Hematopoietic multipotent progenitor cell treated with erythropoietin and hydrocortisone succinate and interleukin-3 and kit ligand, for 17 days (in vitro differentiated cells): Measurements from ENCODE around the gene ODAD3.
"Not testable (repeated sequence)": the region's sequence is repeated elsewhere in the genome, so short reads cannot be mapped to it uniquely, and the experiment has no call there.

ENCODE experiments used
- DNase-seq: peaks from one replicate; pipeline ENCODE4 v3.0.0-alpha.2; 2015; ENCODE audit warnings: low spot score

Gene ODAD3

GRCh38 chr19:11405846-11406643 is 28.9 kb downstream of the ODAD3 start:
- DNase-seq: peak; percentile 43

GRCh38 chr19:11404588-11405222 is 30.2 kb downstream of the ODAD3 start:
- DNase-seq: no peak

- DNase-seq: no peak
Observed at GRCh38 chr19:11401808-11402543, 32.9 kb downstream of the ODAD3 start.

- DNase-seq: no peak
Observed at GRCh38 chr19:11400798-11401197, 34.1 kb downstream of the ODAD3 start.

GRCh38 chr19:11399667-11400066 is 35.3 kb downstream of the ODAD3 start:
- DNase-seq: no peak

- DNase-seq: no peak
Observed at GRCh38 chr19:11397089-11397610, 37.8 kb downstream of the ODAD3 start.

GRCh38 chr19:11390933-11391680 is 43.8 kb downstream of the ODAD3 start:
- no peak for DNase-seq

- no peak for DNase-seq
Observed at GRCh38 chr19:11390359-11390758, 44.6 kb downstream of the ODAD3 start.

GRCh38 chr19:11387162-11388034 is 47.5 kb downstream of the ODAD3 start:
- no peak for DNase-seq

GRCh38 chr19:11384778-11385129 is 50.2 kb downstream of the ODAD3 start:
- DNase-seq: no peak

GRCh38 chr19:11383706-11384048 is 51.2 kb downstream of the ODAD3 start:
- no peak for DNase-seq

GRCh38 chr19:11382898-11383705 is 51.8 kb downstream of the ODAD3 start:
- peak; percentile 88 for DNase-seq

GRCh38 chr19:11380653-11381537 is 54.0 kb downstream of the ODAD3 start:
- peak; percentile 96 for DNase-seq

GRCh38 chr19:11379857-11380350 is 55.0 kb downstream of the ODAD3 start:
- DNase-seq: no peak

GRCh38 chr19:11379269-11379845 is 55.6 kb downstream of the ODAD3 start:
- not testable (repeated sequence) for DNase-seq

GRCh38 chr19:11378319-11379189 is 56.4 kb downstream of the ODAD3 start:
- DNase-seq: peak; percentile 54

- DNase-seq: no peak
Observed at GRCh38 chr19:11377756-11378155, 57.2 kb downstream of the ODAD3 start.

GRCh38 chr19:11377237-11377636 is 57.7 kb downstream of the ODAD3 start:
- DNase-seq: peak; percentile 63
